DND-41 (cell line): ENCODE results near the gene SCGB1C1.

Experiments
- CTCF ChIP-seq: IDR thresholded peaks from 2 replicates; pipeline ENCODE4 v1.5.1; 2012; ENCODE audit warnings: borderline replicate concordance, low read length, moderate library complexity, mild to moderate bottlenecking; ENCODE audit not compliant: poor library complexity, severe bottlenecking; ENCODE audit errors: extremely low read depth
- EZH2 ChIP-seq: IDR thresholded peaks from 3 replicates; pipeline ENCODE4 v1.6.1; 2012; ENCODE audit warnings: borderline replicate concordance, low read depth, mild to moderate bottlenecking, moderate library complexity, low read length, inconsistent platforms; ENCODE audit not compliant: severe bottlenecking

- TF ChIP-seq CTCF (no peak), EZH2 (no peak)
These were observed 23.4 kb downstream of the SCGB1C1 start for GRCh38 chr11:216081-216974.
